Neural cell (in vitro differentiated cells): ENCODE measurements around the gene LENEP. TPM values are rescaled to one million over a fixed set of nuclear protein-coding genes. Genes with fewer than 3 reads are reported as not detected.

Experiments used
- H2AFZ ChIP-seq: fragments of 200-600, 300-800 bp; sonication (generic), shearing (Covaris generic); 2 replicates; pipeline ENCODE4 v1.6.0; 2014; ENCODE audit warnings: low read depth, mild to moderate bottlenecking, antibody characterized with exemption, low read length, moderate library complexity
- H3F3A ChIP-seq: fragments of 200-600 bp; shearing (Covaris generic); 2 replicates; pipeline ENCODE4 v1.6.1; 2016; ENCODE audit warnings: mild to moderate bottlenecking, moderate library complexity, mixed read lengths, antibody characterized with exemption, low read length; ENCODE audit not compliant: insufficient read depth, poor library complexity, severe bottlenecking
- H3K27ac ChIP-seq: fragments of 200-600, 300-800 bp; sonication (generic), shearing (Covaris generic); 2 replicates; pipeline ENCODE4 v1.5.1; 2014; ENCODE audit warnings: mild to moderate bottlenecking, low read length, moderate library complexity
- H3K27me3 ChIP-seq: fragments of 300-800, 200-600 bp; sonication (generic), shearing (Covaris generic); 2 replicates; pipeline ENCODE4 v1.6.0; 2014; ENCODE audit warnings: mild to moderate bottlenecking, low read depth, low read length, moderate library complexity; ENCODE audit not compliant: insufficient read depth
- H3K36me3 ChIP-seq: fragments of 300-800, 200-600 bp; sonication (generic), shearing (Covaris generic); 2 replicates; pipeline ENCODE4 v1.5.1; 2014; ENCODE audit warnings: mild to moderate bottlenecking, antibody characterized with exemption, low read length, moderate library complexity; ENCODE audit not compliant: insufficient read depth
- H3K4me2 ChIP-seq: fragments of 300-800, 200-600 bp; sonication (generic), shearing (Covaris generic); 2 replicates; pipeline ENCODE4 v1.6.0; 2014; ENCODE audit warnings: mild to moderate bottlenecking, low read length
- H3K4me3 ChIP-seq: fragments of 300-800, 200-600 bp; sonication (generic), shearing (Covaris generic); 2 replicates; pipeline ENCODE4 v1.5.1; 2014; ENCODE audit warnings: mild to moderate bottlenecking, low read length, moderate library complexity
- H3K79me2 ChIP-seq: fragments of 200-600 bp; shearing (Covaris generic); replicated peaks from 2 replicates; pipeline ENCODE4 v1.6.0; 2014; ENCODE audit warnings: mild to moderate bottlenecking, low read length, moderate library complexity; ENCODE audit not compliant: insufficient read depth
- H3K9ac ChIP-seq: fragments of 300-800, 200-600 bp; sonication (generic), shearing (Covaris generic); 2 replicates; pipeline ENCODE4 v1.6.1; 2016; ENCODE audit warnings: mild to moderate bottlenecking, low read length, mixed read lengths
- H3K9me2 ChIP-seq: fragments of 200-600 bp; shearing (Covaris generic); 2 replicates; pipeline ENCODE4 v1.6.1; 2016; ENCODE audit warnings: mild to moderate bottlenecking, low read length, mixed read lengths; ENCODE audit not compliant: insufficient read depth
- H3K9me3 ChIP-seq: fragments of 200-600, 300-800 bp; sonication (generic), shearing (Covaris generic); 2 replicates; pipeline ENCODE4 v1.6.1; 2016; ENCODE audit warnings: mild to moderate bottlenecking, mixed run types, low read length, moderate library complexity, mixed read lengths
- H4K20me1 ChIP-seq: fragments of 200-600 bp; shearing (Covaris generic); 2 replicates; pipeline ENCODE4 v1.6.1; 2016; ENCODE audit warnings: mild to moderate bottlenecking, mixed run types; ENCODE audit not compliant: insufficient read depth
- EP300 ChIP-seq: fragments of 450-650 bp; conservative IDR thresholded peaks from 2 replicates; pipeline ENCODE4 v1.6.1; 2014; ENCODE audit warnings: antibody characterized with exemption, mild to moderate bottlenecking, moderate library complexity; ENCODE audit not compliant: poor library complexity, severe bottlenecking
- EZH2 ChIP-seq: fragments of 200-600, 300-800 bp; shearing (Covaris generic), sonication (generic); IDR thresholded peaks from 2 replicates; pipeline ENCODE4 v1.6.1; 2014; ENCODE audit warnings: antibody characterized with exemption, low read length, borderline replicate concordance, mild to moderate bottlenecking; ENCODE audit not compliant: insufficient read depth, poor library complexity, severe bottlenecking
- MXI1 ChIP-seq: fragments of 450-650 bp; conservative IDR thresholded peaks from 2 replicates; pipeline ENCODE4 v1.6.1; 2014; ENCODE audit warnings: antibody characterized with exemption, mild to moderate bottlenecking; ENCODE audit not compliant: poor library complexity, severe bottlenecking
- POLR2AphosphoS5 ChIP-seq: IDR thresholded peaks from 2 replicates; pipeline ENCODE4 v1.6.1; 2012
- RAD21 ChIP-seq: fragments of 450-650 bp; conservative IDR thresholded peaks from 2 replicates; pipeline ENCODE4 v1.6.1; 2014; ENCODE audit warnings: antibody characterized with exemption, mild to moderate bottlenecking, moderate library complexity
- SMC3 ChIP-seq: fragments of 450-650 bp; conservative IDR thresholded peaks from 2 replicates; pipeline ENCODE4 v1.6.1; 2014; ENCODE audit warnings: antibody characterized with exemption, mild to moderate bottlenecking, moderate library complexity; ENCODE audit not compliant: poor library complexity
- TAF1 ChIP-seq: IDR thresholded peaks from 2 replicates; pipeline ENCODE4 v1.6.1; 2012; ENCODE audit warnings: low read depth
- polyA plus RNA-seq: library from polyadenylated mRNA; depleted of rRNA; stranded (reverse); fragments of >200 nt; gene quantifications from 2 replicates; pipeline ENCODE4 v1.2.3, GENCODE V29; 2014
- TF ChIP-seq, protein P1 (sequence below): fragments of 450-650 bp; IDR thresholded peaks from 2 replicates; pipeline ENCODE4 v1.5.1; 2014; ENCODE audit warnings: antibody characterized with exemption, mild to moderate bottlenecking, moderate library complexity; ENCODE audit not compliant: poor library complexity, severe bottlenecking
- TF ChIP-seq, protein P2 (sequence below): IDR thresholded peaks from 2 replicates; pipeline ENCODE4 v1.6.1; 2012; ENCODE audit warnings: borderline replicate concordance

The LENEP gene
- polyA plus RNA-seq, 1 donor from 2014 or later: not detected

GRCh38 chr1:155015527-155016230 lies 22.3 kb downstream of the LENEP start:
- H3K9me2 ChIP-seq: no peaks in the 10 kb centered on the region
- no peaks in the 10 kb centered on the region for H3K36me3 ChIP-seq
- H3K27me3 ChIP-seq: no peaks in the 10 kb centered on the region
- no peak for TF ChIP-seq SMC3
- no peak for TF ChIP-seq EZH2
- TF ChIP-seq EP300: no peak
- TF ChIP-seq, protein P1, sequence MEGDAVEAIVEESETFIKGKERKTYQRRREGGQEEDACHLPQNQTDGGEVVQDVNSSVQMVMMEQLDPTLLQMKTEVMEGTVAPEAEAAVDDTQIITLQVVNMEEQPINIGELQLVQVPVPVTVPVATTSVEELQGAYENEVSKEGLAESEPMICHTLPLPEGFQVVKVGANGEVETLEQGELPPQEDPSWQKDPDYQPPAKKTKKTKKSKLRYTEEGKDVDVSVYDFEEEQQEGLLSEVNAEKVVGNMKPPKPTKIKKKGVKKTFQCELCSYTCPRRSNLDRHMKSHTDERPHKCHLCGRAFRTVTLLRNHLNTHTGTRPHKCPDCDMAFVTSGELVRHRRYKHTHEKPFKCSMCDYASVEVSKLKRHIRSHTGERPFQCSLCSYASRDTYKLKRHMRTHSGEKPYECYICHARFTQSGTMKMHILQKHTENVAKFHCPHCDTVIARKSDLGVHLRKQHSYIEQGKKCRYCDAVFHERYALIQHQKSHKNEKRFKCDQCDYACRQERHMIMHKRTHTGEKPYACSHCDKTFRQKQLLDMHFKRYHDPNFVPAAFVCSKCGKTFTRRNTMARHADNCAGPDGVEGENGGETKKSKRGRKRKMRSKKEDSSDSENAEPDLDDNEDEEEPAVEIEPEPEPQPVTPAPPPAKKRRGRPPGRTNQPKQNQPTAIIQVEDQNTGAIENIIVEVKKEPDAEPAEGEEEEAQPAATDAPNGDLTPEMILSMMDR: no peak
- TF ChIP-seq POLR2AphosphoS5: no peak
- TF ChIP-seq, protein P2, sequence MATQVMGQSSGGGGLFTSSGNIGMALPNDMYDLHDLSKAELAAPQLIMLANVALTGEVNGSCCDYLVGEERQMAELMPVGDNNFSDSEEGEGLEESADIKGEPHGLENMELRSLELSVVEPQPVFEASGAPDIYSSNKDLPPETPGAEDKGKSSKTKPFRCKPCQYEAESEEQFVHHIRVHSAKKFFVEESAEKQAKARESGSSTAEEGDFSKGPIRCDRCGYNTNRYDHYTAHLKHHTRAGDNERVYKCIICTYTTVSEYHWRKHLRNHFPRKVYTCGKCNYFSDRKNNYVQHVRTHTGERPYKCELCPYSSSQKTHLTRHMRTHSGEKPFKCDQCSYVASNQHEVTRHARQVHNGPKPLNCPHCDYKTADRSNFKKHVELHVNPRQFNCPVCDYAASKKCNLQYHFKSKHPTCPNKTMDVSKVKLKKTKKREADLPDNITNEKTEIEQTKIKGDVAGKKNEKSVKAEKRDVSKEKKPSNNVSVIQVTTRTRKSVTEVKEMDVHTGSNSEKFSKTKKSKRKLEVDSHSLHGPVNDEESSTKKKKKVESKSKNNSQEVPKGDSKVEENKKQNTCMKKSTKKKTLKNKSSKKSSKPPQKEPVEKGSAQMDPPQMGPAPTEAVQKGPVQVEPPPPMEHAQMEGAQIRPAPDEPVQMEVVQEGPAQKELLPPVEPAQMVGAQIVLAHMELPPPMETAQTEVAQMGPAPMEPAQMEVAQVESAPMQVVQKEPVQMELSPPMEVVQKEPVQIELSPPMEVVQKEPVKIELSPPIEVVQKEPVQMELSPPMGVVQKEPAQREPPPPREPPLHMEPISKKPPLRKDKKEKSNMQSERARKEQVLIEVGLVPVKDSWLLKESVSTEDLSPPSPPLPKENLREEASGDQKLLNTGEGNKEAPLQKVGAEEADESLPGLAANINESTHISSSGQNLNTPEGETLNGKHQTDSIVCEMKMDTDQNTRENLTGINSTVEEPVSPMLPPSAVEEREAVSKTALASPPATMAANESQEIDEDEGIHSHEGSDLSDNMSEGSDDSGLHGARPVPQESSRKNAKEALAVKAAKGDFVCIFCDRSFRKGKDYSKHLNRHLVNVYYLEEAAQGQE: no peak
- TF ChIP-seq TAF1: no peak
- TF ChIP-seq RAD21: no peak
- no peak for TF ChIP-seq MXI1
- H3K9me3 ChIP-seq: no peaks in the 10 kb centered on the region
- no peak overlapping the region for H3K27ac ChIP-seq
- H3K4me2 ChIP-seq: no peak overlapping the region
- no peak overlapping the region for H3K4me3 ChIP-seq
- H2AFZ ChIP-seq: no peak overlapping the region
- H3K9ac ChIP-seq: no peak overlapping the region
- no peaks in the 10 kb centered on the region for H3F3A ChIP-seq
- H3K79me2 ChIP-seq: no peaks in the 10 kb centered on the region
- no peaks in the 10 kb centered on the region for H4K20me1 ChIP-seq

DNA sequence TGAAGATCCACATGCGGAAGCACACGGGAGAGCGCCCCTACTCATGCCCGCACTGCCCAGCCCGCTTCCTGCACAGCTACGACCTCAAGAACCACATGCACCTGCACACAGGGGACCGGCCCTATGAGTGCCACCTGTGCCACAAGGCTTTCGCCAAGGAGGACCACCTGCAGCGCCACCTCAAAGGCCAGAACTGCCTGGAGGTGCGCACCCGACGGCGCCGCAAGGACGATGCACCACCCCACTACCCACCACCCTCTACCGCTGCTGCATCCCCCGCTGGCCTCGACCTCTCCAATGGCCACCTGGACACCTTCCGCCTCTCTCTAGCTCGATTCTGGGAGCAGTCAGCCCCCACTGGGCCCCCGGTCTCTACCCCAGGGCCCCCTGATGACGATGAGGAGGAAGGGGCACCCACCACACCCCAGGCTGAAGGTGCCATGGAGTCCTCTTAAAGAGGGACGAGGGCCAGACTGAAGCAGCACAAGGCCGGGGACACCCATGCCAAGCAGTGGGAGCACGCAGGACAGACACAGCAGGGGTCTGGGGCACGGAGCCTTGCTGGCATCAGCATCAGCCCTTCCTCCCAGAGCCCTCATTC lies 22.9 kb downstream of the LENEP start:
- no peak overlapping the region for H2AFZ ChIP-seq
- H3K27ac ChIP-seq: no peak overlapping the region

More for the DNA sequence above, 22.9 kb downstream of the LENEP start:
- no peaks in the 10 kb centered on the region for H3K27me3 ChIP-seq
- H3K9me2 ChIP-seq: no peaks in the 10 kb centered on the region
- no peak overlapping the region for H3K9ac ChIP-seq
- no peaks in the 10 kb centered on the region for H4K20me1 ChIP-seq
- H3F3A ChIP-seq: no peaks in the 10 kb centered on the region
- no peaks in the 10 kb centered on the region for H3K79me2 ChIP-seq
- no peak overlapping the region for H3K4me3 ChIP-seq
- no peaks in the 10 kb centered on the region for H3K9me3 ChIP-seq
- no peaks in the 10 kb centered on the region for H3K36me3 ChIP-seq
- no peak for TF ChIP-seq EZH2
- TF ChIP-seq EP300: no peak
- TF ChIP-seq, protein P2: no peak
- TF ChIP-seq, protein P1: no peak
- no peak for TF ChIP-seq TAF1
- TF ChIP-seq POLR2AphosphoS5: no peak
- TF ChIP-seq MXI1: no peak
- TF ChIP-seq SMC3: no peak
- TF ChIP-seq RAD21: no peak
- no peak overlapping the region for H3K4me2 ChIP-seq
